H1 (cell line): ENCODE measurements around the gene LYSMD3. TPM values are rescaled to one million over a fixed set of nuclear protein-coding genes. Genes with fewer than 3 reads are reported as not detected.

Source experiments
- CTCF ChIA-PET: fragments of 300-600 bp; sonication (Branson Sonifier 250); formaldehyde crosslinking; loops from one replicate; lab custom pipeline; 2021; ENCODE audit not compliant: partially characterized antibody; lab: Charles Lee
- POLR2A ChIA-PET: fragments of 300-600 bp; sonication (Branson Sonifier 250); formaldehyde crosslinking; loops from one replicate; lab custom pipeline; 2021; ENCODE audit warnings: inconsistent platforms; ENCODE audit not compliant: partially characterized antibody; lab: Charles Lee
- DNase-seq, 2 experiments: peaks; one replicate each; pipeline versions ENCODE4 v3.0.0 to v3.0.0-alpha.2; 2010 to 2022; ENCODE audit warnings: low spot score in 2 of 2, low read depth in 1 of 2, mixed read lengths in 1 of 2
- FAIRE-seq: peaks from 2 replicates; lab custom pipeline; 2011; peaks lifted over from hg19 to GRCh38; lab: Jason Lieb, UNC
- H2AFZ ChIP-seq: 2 replicates; pipeline ENCODE4 v1.8.1; 2012; ENCODE audit warnings: low read length, inconsistent platforms
- H2AK5ac ChIP-seq: 2 replicates; pipeline ENCODE4 v1.6.1; 2013; ENCODE audit warnings: low read depth, low read length
- H2BK120ac ChIP-seq: replicated peaks from 2 replicates; pipeline ENCODE3; 2013; ENCODE audit warnings: low read depth, low read length, inconsistent platforms
- H2BK12ac ChIP-seq: 2 replicates; pipeline ENCODE4 v1.6.1; 2013; ENCODE audit warnings: low read depth, low read length
- H2BK15ac ChIP-seq: 2 replicates; pipeline ENCODE4 v1.6.1; 2013; ENCODE audit warnings: low read length
- H2BK20ac ChIP-seq: 2 replicates; pipeline ENCODE4 v1.6.1; 2013; ENCODE audit warnings: low read length
- H2BK5ac ChIP-seq: 2 replicates; pipeline ENCODE4 v1.6.1; 2013; ENCODE audit warnings: low read depth, low read length
- H3K14ac ChIP-seq: 2 replicates; pipeline ENCODE4 v1.6.1; 2013; ENCODE audit warnings: inconsistent platforms; ENCODE audit not compliant: insufficient read length
- H3K18ac ChIP-seq: 2 replicates; pipeline ENCODE4 v1.6.1; 2013; ENCODE audit warnings: low read length; ENCODE audit errors: extremely low read depth
- H3K23ac ChIP-seq: 2 replicates; pipeline ENCODE4 v1.6.1; 2013; ENCODE audit warnings: inconsistent platforms; ENCODE audit not compliant: insufficient read length
- H3K23me2 ChIP-seq: 2 replicates; pipeline ENCODE4 v1.6.1; 2013; ENCODE audit warnings: low read depth, low read length
- H3K27ac ChIP-seq: 2 replicates; pipeline ENCODE4 v1.6.1; 2011; ENCODE audit warnings: low read depth, low read length, inconsistent platforms
- H3K27me3 ChIP-seq, 4 experiments: replicated peaks in 1 of 4; 1 replicate in 1 of 4; 2 replicates in 3 of 4; pipeline versions ENCODE4 v1.6.1 to v1.8.1; 2011 to 2013; ENCODE audit warnings: low read length in 3 of 4, mild to moderate bottlenecking in 3 of 4, inconsistent platforms in 2 of 4, mixed read lengths in 2 of 4, moderate library complexity in 1 of 4; ENCODE audit not compliant: control insufficient read depth in 3 of 4, insufficient read depth in 3 of 4; ENCODE audit errors: extremely low read depth in 1 of 4
- H3K36me3 ChIP-seq, 4 experiments: 2 replicates each; pipeline versions ENCODE4 v1.6.1 to v1.8.1; 2011 to 2013; ENCODE audit warnings: mild to moderate bottlenecking in 4 of 4, low read length in 3 of 4, moderate library complexity in 2 of 4, control low read depth in 1 of 4, inconsistent platforms in 1 of 4; ENCODE audit not compliant: insufficient read depth in 4 of 4, control insufficient read depth in 2 of 4
- H3K4ac ChIP-seq: replicated peaks from 2 replicates; pipeline ENCODE3; 2013; ENCODE audit warnings: low read length, low read depth, mixed read lengths, inconsistent platforms; ENCODE audit not compliant: insufficient read length
- H3K4me1 ChIP-seq, 4 experiments: replicated peaks in 1 of 4; 1 replicate in 1 of 4; 2 replicates in 3 of 4; pipeline versions ENCODE4 v1.6.1 to v1.8.1; 2011 to 2013; ENCODE audit warnings: low read length in 3 of 4, inconsistent platforms in 2 of 4, mixed read lengths in 1 of 4; ENCODE audit not compliant: insufficient read depth in 4 of 4, control insufficient read depth in 3 of 4
- H3K4me2 ChIP-seq, 2 experiments: 2 replicates each; pipeline versions ENCODE4 v1.6.1 to v1.8.1; 2011 to 2013; ENCODE audit warnings: low read depth in 2 of 2, low read length in 2 of 2, control low read depth in 1 of 2, inconsistent platforms in 1 of 2, mild to moderate bottlenecking in 1 of 2; ENCODE audit not compliant: insufficient read depth in 1 of 2
- H3K4me3 ChIP-seq, 4 experiments: fragments of 200-600, 300-600 bp in 1 of 4; sonication (generic), shearing (Covaris generic), sonication (Bioruptor Twin) in 1 of 4; 2 replicates each; pipeline versions ENCODE4 v1.5.1 to v1.8.1; 2011 to 2016; ENCODE audit warnings: low read length in 4 of 4, low read depth in 3 of 4, control low read depth in 2 of 4, inconsistent platforms in 2 of 4, mild to moderate bottlenecking in 2 of 4, mixed read lengths in 1 of 4, moderate library complexity in 1 of 4; ENCODE audit not compliant: insufficient read depth in 2 of 4; ENCODE audit errors: extremely low read depth in 1 of 4
- H3K56ac ChIP-seq: replicated peaks from 2 replicates; pipeline ENCODE3; 2013; ENCODE audit warnings: low read depth, mild to moderate bottlenecking, mixed read lengths, low read length, inconsistent platforms; ENCODE audit not compliant: insufficient read length
- H3K79me1 ChIP-seq: 2 replicates; pipeline ENCODE4 v1.6.1; 2013; ENCODE audit warnings: low read depth, low read length, control low read depth
- H3K79me2 ChIP-seq, 2 experiments: 2 replicates each; pipeline versions ENCODE4 v1.6.1 to v1.8.1; 2012 to 2013; ENCODE audit warnings: low read length in 2 of 2, mild to moderate bottlenecking in 2 of 2, inconsistent platforms in 1 of 2; ENCODE audit not compliant: insufficient read depth in 2 of 2, control insufficient read depth in 1 of 2
- H3K9ac ChIP-seq, 4 experiments: replicated peaks in 1 of 4; 1 replicate in 1 of 4; 2 replicates in 3 of 4; pipeline versions ENCODE4 v1.6.1 to v1.8.1; 2011 to 2013; ENCODE audit warnings: low read depth in 3 of 4, low read length in 3 of 4, control low read depth in 2 of 4, mild to moderate bottlenecking in 2 of 4, moderate library complexity in 2 of 4, inconsistent platforms in 1 of 4; ENCODE audit errors: extremely low read depth in 1 of 4
- H3K9me3 ChIP-seq, 2 experiments: 2 replicates each; pipeline versions ENCODE4 v1.6.1 to v1.8.1; 2012 to 2013; ENCODE audit warnings: mild to moderate bottlenecking in 2 of 2, moderate library complexity in 2 of 2, control low read depth in 1 of 2, inconsistent platforms in 1 of 2, low read depth in 1 of 2, low read length in 1 of 2, mixed read lengths in 1 of 2; ENCODE audit not compliant: insufficient read depth in 2 of 2
- H4K20me1 ChIP-seq, 2 experiments: replicated peaks in 1 of 2; 2 replicates each; pipeline versions ENCODE3 to v1.8.1; 2011 to 2013; ENCODE audit warnings: inconsistent platforms in 2 of 2, low read length in 2 of 2, mild to moderate bottlenecking in 1 of 2; ENCODE audit not compliant: insufficient read depth in 2 of 2, control insufficient read depth in 1 of 2
- H4K5ac ChIP-seq: 2 replicates; pipeline ENCODE4 v1.6.1; 2013; ENCODE audit warnings: low read length, low read depth, mixed read lengths, inconsistent platforms; ENCODE audit not compliant: insufficient read length
- H4K8ac ChIP-seq: 2 replicates; pipeline ENCODE4 v1.8.0; 2013; ENCODE audit warnings: mild to moderate bottlenecking, moderate library complexity, low read length, inconsistent platforms; ENCODE audit not compliant: insufficient read depth; ENCODE audit errors: extremely low read depth
- H4K91ac ChIP-seq: replicated peaks from 2 replicates; pipeline ENCODE3; 2013; ENCODE audit warnings: low read length, mixed read lengths, inconsistent platforms; ENCODE audit not compliant: insufficient read length
- EGR1 ChIP-seq: IDR thresholded peaks from 2 replicates; pipeline ENCODE4 v1.6.1; 2011; ENCODE audit warnings: low read depth, low read length, borderline replicate concordance
- RXRA ChIP-seq: IDR thresholded peaks from 2 replicates; pipeline ENCODE4 v1.6.1; 2011; ENCODE audit warnings: low read depth, mild to moderate bottlenecking, low read length, moderate library complexity; ENCODE audit not compliant: insufficient read depth
- SAP30 ChIP-seq: fragments of 300-600 bp; sonication (generic); IDR thresholded peaks from 2 replicates; pipeline ENCODE4 v1.7.1; 2012; ENCODE audit warnings: low read length, moderate library complexity, mild to moderate bottlenecking, inconsistent platforms; ENCODE audit not compliant: insufficient read depth, insufficient replicate concordance
- TBP ChIP-seq: IDR thresholded peaks from 2 replicates; pipeline ENCODE4 v1.6.1; 2011; ENCODE audit warnings: low read depth, low read length, improper control_type of control experiment
- USF2 ChIP-seq: IDR thresholded peaks from 2 replicates; pipeline ENCODE4 v1.6.1; 2011; ENCODE audit warnings: low read length, improper control_type of control experiment
- WGBS, 2 experiments: shearing (Covaris generic) in 1 of 2; methylation state at CpG; one replicate each; pipeline versions ENCODE4 v1.1.6 to v1.1.7; 2013 to 2015; ENCODE audit warnings: low lambda C conversion rate in 2 of 2, mixed read lengths in 2 of 2, inconsistent platforms in 1 of 2, low coverage in 1 of 2, missing lambda C conversion rate in 1 of 2; ENCODE audit not compliant: insufficient replicate concordance in 2 of 2, insufficient coverage in 1 of 2, insufficient read length in 1 of 2; ENCODE audit errors: extremely low coverage in 1 of 2, missing lambda C conversion rate in 1 of 2; 5-methylcytosine and 5-hydroxymethylcytosine counted together
- polyA plus RNA-seq, 7 experiments: library from polyadenylated mRNA; depleted of rRNA in 3 of 7; stranded (reverse) in 5 of 7; unstranded in 2 of 7; fragments of >200 nt in 5 of 7; fragments of 200-250 nt in 2 of 7; gene quantifications; 1 replicate in 5 of 7; 2 replicates in 1 of 7; 4 replicates in 1 of 7; pipeline versions ENCODE4 v1.2.1 to v1.2.3, GENCODE V29; 2011 to 2013; ENCODE audit warnings: missing spikeins in 2 of 7, mixed read lengths in 2 of 7
- total RNA-seq: library from RNA; stranded (reverse); fragmentation: NEBNext Ultra II Directional; extraction: Animal tissue kit (Norgen Biotek cat#: 25700); gene quantifications from 2 replicates; pipeline ENCODE4 v1.2.1, GENCODE V29; 2021

Gene LYSMD3
- total and polyA plus RNA-seq, 2 of the 8 experiments (the other 6 are each of a cell fraction or from before 2014, with no cell fraction given), result 3.7 to 14.9 TPM

GRCh38 chr5:90554358-90555006 is 25.1 kb upstream of the LYSMD3 start:
- Histone ChIP-seq H2BK15ac (no peak overlapping the region), H3K4ac (no peak overlapping the region), H2AK5ac (no peak overlapping the region), H3K4me3 (peak overlapping the region in 1 of 4 experiments; percentile 9; a peak in 1 of 8 replicates), H3K79me1 (no peaks in the 10 kb centered on the region), H3K18ac (no peak overlapping the region; the same call in 1 of the 2 replicates), H3K36me3 (no peaks in the 10 kb centered on the region), H2BK5ac (no peak overlapping the region), H2AFZ (no peak overlapping the region), H4K5ac (peak overlapping the region; percentile 16), H4K91ac (no peak overlapping the region), H3K14ac (no peak overlapping the region), H3K9ac (no peak overlapping the region), H3K4me1 (peaks cover 3 to 14% (median 8%) of the 10 kb centered on the region in 4 experiments; a peak in 6 of 7 replicates), H3K79me2 (peaks cover 0 to 5% of the 10 kb centered on the region in 2 experiments; a peak in 3 of 4 replicates), H3K23me2 (peaks cover 5% of the 10 kb centered on the region; the same call in 1 of the 2 replicates), H2BK120ac (peak overlapping the region; percentile 59), H3K9me3 (no peaks in the 10 kb centered on the region), H4K8ac (no peak overlapping the region), H3K23ac (no peak overlapping the region), H3K56ac (no peak overlapping the region), H2BK12ac (no peak overlapping the region), H4K20me1 (no peaks in the 10 kb centered on the region), H3K27ac (no peak overlapping the region), H3K27me3 (no peaks in the 10 kb centered on the region), H3K4me2 (peak overlapping the region; percentile 17 to 27; a peak in 1 of 4 replicates), H2BK20ac (peak overlapping the region; percentile 87)
- ChIA-PET CTCF (interaction anchor here (1.5 kb wide), 1 partner anchor 50 kb away, joined by 4 read pairs; no protein-coding TSS in a partner anchor), POLR2A (interaction anchor here (1.8 kb wide), 1 partner anchor 9 kb away, joined by 6 read pairs; no protein-coding TSS in a partner anchor)
- FAIRE-seq (no peak), DNase-seq (no peak)
- WGBS, 2 experiments, result 58% methylated on average over 4 of the region's 4 CpGs; no CpG with 5 or more reads in 1 of the 2 experiments
- TF ChIP-seq SAP30 (no peak), EGR1 (no peak), RXRA (no peak), TBP (no peak), USF2 (no peak)
